Measurements from ENCODE around the gene USP25.

DNA sequence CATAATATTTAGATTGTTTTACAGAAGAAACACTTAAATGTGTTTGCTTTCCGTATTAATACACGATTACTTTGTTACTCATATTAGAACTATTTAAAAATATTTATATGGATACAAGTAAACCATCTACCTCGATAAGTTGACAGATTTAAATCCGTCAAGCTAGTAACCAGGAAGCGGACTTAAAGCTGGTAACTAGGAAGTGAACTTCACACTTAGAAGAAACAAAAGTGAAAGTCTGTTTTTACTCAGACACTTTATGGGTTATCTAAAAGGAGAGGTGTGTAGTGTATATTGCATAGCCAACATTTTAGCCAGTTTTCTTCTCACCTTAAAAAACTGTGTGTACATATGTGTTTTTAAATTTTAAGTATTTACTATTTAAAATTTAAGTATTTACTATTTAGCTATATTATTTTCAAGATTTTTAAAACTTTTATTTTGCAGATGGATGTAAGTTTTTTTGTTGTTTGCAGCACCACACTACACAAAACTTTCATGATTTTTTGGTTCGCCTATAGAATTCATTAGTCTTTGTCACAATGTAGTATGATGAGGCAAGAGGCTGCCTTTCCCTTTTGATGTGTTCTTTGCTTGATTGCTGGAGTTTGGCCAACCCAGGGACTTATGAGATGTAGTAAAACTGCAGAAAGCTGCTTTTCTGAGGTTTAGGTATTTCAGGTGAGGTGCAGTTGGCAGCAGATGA lies 2.7 kb downstream of the USP25 start:
- TF ChIP-seq EGR1 (IDR thresholded peaks at IDR 0.05; ENCODE audit: low read depth) (no peak), CEBPB (IDR thresholded peaks at IDR 0.05; ENCODE audit: low read depth) (no peak), POLR2A (IDR thresholded peaks at IDR 0.05; ENCODE audit: borderline replicate concordance, extremely low read depth, insufficient read depth, insufficient read length) (no peak), POLR2AphosphoS5 (IDR thresholded peaks at IDR 0.05; ENCODE audit: low read depth, low read length) (no peak), SP1 (IDR thresholded peaks at IDR 0.05; ENCODE audit: low read depth) (no peak), SIN3A (IDR thresholded peaks at IDR 0.05; ENCODE audit: low read depth) (no peak)
- TF ChIP-seq, protein P1, sequence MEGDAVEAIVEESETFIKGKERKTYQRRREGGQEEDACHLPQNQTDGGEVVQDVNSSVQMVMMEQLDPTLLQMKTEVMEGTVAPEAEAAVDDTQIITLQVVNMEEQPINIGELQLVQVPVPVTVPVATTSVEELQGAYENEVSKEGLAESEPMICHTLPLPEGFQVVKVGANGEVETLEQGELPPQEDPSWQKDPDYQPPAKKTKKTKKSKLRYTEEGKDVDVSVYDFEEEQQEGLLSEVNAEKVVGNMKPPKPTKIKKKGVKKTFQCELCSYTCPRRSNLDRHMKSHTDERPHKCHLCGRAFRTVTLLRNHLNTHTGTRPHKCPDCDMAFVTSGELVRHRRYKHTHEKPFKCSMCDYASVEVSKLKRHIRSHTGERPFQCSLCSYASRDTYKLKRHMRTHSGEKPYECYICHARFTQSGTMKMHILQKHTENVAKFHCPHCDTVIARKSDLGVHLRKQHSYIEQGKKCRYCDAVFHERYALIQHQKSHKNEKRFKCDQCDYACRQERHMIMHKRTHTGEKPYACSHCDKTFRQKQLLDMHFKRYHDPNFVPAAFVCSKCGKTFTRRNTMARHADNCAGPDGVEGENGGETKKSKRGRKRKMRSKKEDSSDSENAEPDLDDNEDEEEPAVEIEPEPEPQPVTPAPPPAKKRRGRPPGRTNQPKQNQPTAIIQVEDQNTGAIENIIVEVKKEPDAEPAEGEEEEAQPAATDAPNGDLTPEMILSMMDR (IDR thresholded peaks at IDR 0.05 in 2 of 3, conservative IDR thresholded peaks at IDR 0.05 in 1 of 3; ENCODE audit: borderline replicate concordance in 1 of 3, insufficient read depth in 1 of 3, low read depth in 2 of 3, low read length in 2 of 3): no peak
- TF ChIP-seq, protein P2, sequence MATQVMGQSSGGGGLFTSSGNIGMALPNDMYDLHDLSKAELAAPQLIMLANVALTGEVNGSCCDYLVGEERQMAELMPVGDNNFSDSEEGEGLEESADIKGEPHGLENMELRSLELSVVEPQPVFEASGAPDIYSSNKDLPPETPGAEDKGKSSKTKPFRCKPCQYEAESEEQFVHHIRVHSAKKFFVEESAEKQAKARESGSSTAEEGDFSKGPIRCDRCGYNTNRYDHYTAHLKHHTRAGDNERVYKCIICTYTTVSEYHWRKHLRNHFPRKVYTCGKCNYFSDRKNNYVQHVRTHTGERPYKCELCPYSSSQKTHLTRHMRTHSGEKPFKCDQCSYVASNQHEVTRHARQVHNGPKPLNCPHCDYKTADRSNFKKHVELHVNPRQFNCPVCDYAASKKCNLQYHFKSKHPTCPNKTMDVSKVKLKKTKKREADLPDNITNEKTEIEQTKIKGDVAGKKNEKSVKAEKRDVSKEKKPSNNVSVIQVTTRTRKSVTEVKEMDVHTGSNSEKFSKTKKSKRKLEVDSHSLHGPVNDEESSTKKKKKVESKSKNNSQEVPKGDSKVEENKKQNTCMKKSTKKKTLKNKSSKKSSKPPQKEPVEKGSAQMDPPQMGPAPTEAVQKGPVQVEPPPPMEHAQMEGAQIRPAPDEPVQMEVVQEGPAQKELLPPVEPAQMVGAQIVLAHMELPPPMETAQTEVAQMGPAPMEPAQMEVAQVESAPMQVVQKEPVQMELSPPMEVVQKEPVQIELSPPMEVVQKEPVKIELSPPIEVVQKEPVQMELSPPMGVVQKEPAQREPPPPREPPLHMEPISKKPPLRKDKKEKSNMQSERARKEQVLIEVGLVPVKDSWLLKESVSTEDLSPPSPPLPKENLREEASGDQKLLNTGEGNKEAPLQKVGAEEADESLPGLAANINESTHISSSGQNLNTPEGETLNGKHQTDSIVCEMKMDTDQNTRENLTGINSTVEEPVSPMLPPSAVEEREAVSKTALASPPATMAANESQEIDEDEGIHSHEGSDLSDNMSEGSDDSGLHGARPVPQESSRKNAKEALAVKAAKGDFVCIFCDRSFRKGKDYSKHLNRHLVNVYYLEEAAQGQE (IDR thresholded peaks at IDR 0.05; ENCODE audit: low read depth): no peak
